ENCODE data around the gene ZNF573.

- no peak for TF ChIP-seq MYC (IDR thresholded peaks at IDR 0.05; ENCODE audit: low read depth, low read length)
- TF ChIP-seq CTCF (IDR thresholded peaks at IDR 0.05; ENCODE audit: extremely low read depth in 1 of 2, insufficient read depth in 1 of 2, low read depth in 1 of 2, low read length in 2 of 2), result no peak
- TF ChIP-seq EZH2 (IDR thresholded peaks at IDR 0.05; ENCODE audit: borderline replicate concordance, low read depth, low read length, severe bottlenecking), result no peak
- TF ChIP-seq POLR2A (IDR thresholded peaks at IDR 0.05; ENCODE audit: low read depth, low read length), result no peak
- TF ChIP-seq POLR2AphosphoS5 (IDR thresholded peaks at IDR 0.05; ENCODE audit: insufficient read depth, low read depth, low read length), result no peak
Measured at GRCh38 chr19:37718304-37718703, 61.1 kb downstream of the ZNF573 start.
